NCI-H2107 treated with DMSO at 0.1 percent for 48 hours (cell line): ENCODE measurements around the gene GOLGA6L1.
"Not testable (repeated sequence)": the region's sequence is repeated elsewhere in the genome, so short reads cannot be mapped to it uniquely, and the experiment has no call there.

ENCODE experiments used
- DNase-seq: peaks from one replicate; lab custom pipeline; 2025; ENCODE audit not compliant: unreplicated experiment; lab: John Stamatoyannopoulos, UW

Gene GOLGA6L1, protein sequence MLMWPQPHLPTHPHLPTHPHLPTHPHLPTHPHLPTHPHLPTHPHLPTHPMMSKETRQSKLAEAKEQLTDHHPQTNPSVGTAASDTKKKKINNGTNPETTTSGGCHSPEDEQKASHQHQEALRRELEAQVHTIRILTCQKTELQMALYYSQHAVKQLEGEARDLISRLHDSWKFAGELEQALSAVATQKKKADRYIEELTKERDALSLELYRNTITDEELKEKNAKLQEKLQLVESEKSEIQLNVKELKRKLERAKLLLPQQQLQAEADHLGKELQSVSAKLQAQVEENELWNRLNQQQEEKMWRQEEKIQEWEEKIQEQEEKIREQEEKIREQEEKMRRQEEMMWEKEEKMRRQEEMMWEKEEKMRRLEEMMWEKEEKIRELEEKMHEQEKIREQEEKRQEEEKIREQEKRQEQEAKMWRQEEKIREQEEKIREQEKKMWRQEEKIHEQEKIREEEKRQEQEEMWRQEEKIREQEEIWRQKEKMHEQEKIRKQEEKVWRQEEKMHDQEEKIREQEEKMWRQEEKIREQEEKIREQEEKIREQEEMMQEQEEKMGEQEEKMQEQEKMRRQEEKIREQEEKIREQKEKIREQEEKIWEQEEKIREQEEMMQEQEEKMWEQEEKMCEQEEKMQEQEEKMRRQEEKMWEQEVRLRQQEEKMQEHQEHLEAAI

DNA sequence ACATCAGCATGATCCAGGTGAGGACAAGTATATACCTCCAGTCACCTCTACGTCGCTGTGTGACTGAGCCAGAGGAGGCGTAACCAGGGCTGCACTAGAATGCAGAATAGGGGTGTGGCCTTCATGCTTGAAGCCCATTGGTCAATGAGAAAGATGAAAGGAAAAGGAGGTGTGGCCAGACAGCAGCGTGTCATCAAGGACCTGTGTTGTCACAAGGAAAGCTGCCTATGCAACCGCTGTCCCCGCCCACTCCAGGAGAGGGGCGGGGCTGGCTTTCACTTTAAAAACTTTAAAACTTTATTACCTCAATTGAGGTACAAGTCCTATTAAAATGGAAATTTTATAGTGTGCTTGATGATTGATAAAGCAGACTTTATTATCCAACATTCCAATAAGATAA, at the start of gene GOLGA6L1:
GOLGA6L1 (minus strand) TSS at position 101 of the 400 bp plus-strand sequence; CDS start at position 10, 91 bp downstream.
- not testable (repeated sequence) for DNase-seq

GRCh38 chr15:23181201-23181600, 44.6 kb upstream of the GOLGA6L1 start:
- DNase-seq = not testable (repeated sequence)

GRCh38 chr15:23180547-23180927, 43.9 kb upstream of the GOLGA6L1 start:
- not testable (repeated sequence) for DNase-seq

- DNase-seq = not testable (repeated sequence)
Observed at GRCh38 chr15:23179768-23180546, 43.3 kb upstream of the GOLGA6L1 start.

GRCh38 chr15:23176683-23177082, 40.1 kb upstream of the GOLGA6L1 start:
- DNase-seq = not testable (repeated sequence)

GRCh38 chr15:23175606-23176005, 39.0 kb upstream of the GOLGA6L1 start:
- not testable (repeated sequence) for DNase-seq

GRCh38 chr15:23174609-23175140, 38.1 kb upstream of the GOLGA6L1 start:
- DNase-seq = not testable (repeated sequence)

DNA sequence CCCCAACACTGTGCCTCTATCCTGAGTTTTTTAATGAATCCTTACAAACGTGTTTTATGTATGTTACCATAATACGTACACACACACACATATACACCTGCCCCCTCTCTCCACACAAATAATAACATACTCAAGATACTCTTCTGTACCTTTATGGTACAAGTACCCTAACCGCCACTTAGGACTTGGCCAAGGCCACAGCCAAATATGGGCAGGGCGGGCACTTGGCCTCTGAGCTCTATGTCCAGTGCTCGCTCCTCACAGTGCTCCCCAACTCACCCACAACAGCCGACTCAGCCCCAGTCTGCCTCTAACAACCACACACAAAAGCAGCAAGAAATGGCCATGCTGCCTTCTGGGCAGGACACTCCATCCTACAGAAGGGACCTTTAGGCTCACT, 3.8 kb downstream of the GOLGA6L1 start:
- not testable (repeated sequence) for DNase-seq

DNA sequence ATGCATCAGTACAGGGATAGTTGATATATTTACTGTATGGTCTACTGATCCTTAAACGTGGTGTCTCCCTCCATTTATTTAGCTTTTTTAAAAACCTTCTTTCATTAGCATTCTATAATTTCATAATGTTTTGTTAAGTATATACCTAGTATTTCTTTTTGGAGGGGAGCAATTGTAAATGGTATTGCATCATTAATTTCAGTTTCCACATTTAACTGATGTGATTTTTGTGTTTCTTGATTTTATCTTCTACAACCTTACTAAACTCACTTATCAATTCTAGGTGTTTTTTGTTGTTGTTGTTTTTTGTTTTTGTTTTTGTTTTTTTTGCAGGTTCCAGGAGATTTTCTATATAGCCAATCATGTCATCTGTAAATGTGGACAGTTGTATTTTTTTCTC, 18.4 kb downstream of the GOLGA6L1 start:
- no peak for DNase-seq

- DNase-seq = no peak
Observed at GRCh38 chr15:23095796-23096195, 40.8 kb downstream of the GOLGA6L1 start.

GRCh38 chr15:23083115-23083514, 53.5 kb downstream of the GOLGA6L1 start:
- DNase-seq = no peak

- not testable (repeated sequence) for DNase-seq
Observed at GRCh38 chr15:23081996-23082737, 54.5 kb downstream of the GOLGA6L1 start.

DNA sequence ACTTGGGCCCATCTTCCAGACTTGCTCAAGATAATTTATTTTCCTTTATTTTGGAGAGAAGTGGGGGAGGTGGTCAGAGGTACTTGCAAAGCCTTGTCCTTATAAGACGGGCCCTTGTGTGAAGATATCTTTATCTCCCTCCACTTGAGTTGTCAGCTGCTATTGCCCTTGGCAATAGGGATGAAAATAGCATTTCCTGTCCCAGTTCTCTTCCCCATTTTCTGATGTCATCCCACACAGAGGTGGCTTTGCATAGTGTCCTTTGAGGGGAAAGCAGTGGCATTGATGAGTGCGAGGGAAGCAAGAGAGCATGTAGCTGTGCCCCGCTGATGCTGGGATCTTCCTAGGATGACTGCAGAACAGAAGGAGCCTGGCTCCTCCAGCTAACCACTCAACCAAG, 55.4 kb downstream of the GOLGA6L1 start:
- no peak for DNase-seq

GRCh38 chr15:23079766-23080165, 56.9 kb downstream of the GOLGA6L1 start:
- DNase-seq = no peak
